GM18951 (cell line): ENCODE data around the gene PRKN.

Experiments used
- POLR2A ChIP-seq: IDR thresholded peaks from 4 replicates; pipeline ENCODE4 v1.6.1; 2011; ENCODE audit warnings: mild to moderate bottlenecking; ENCODE audit not compliant: insufficient read length, insufficient read depth; ENCODE audit errors: extremely low read depth
- in situ Hi-C: fragments of 300-500 bp; cut with MboI; formaldehyde crosslinking; loops from one replicate; pipeline ENCODE4 v1.12.0; 2022; ENCODE audit warnings: low sequenced_read_pairs, mixed read lengths, inconsistent platforms; ENCODE audit not compliant: unreplicated experiment

PRKN gene

GRCh38 chr6:161547617-161548016, 1179.9 kb downstream of the PRKN start:
- no peak for TF ChIP-seq POLR2A
- in situ Hi-C loops, result no loop called here

GRCh38 chr6:161546632-161547031, 1180.9 kb downstream of the PRKN start:
- no peak for TF ChIP-seq POLR2A
- in situ Hi-C loops, result no loop called here

GRCh38 chr6:161545741-161546140, 1181.8 kb downstream of the PRKN start:
- TF ChIP-seq POLR2A, result no peak
- in situ Hi-C loops, result no loop called here

- no peak for TF ChIP-seq POLR2A
- in situ Hi-C loops, result no loop called here
Observed at GRCh38 chr6:161544801-161545480, 1182.6 kb downstream of the PRKN start.

- no peak for TF ChIP-seq POLR2A
- in situ Hi-C loops, result no loop called here
Observed at GRCh38 chr6:161543684-161544309, 1183.8 kb downstream of the PRKN start.

GRCh38 chr6:161542346-161542980, 1185.1 kb downstream of the PRKN start:
- no peak for TF ChIP-seq POLR2A
- in situ Hi-C loops, result no loop called here

GRCh38 chr6:161540532-161540931, 1187.0 kb downstream of the PRKN start:
- in situ Hi-C loops, result no loop called here

GRCh38 chr6:161536224-161536630, 1191.3 kb downstream of the PRKN start:
- no peak for TF ChIP-seq POLR2A
- in situ Hi-C loops, result no loop called here

More at GRCh38 chr6:161540532-161540931, 1187.0 kb downstream of the PRKN start:
- no peak for TF ChIP-seq POLR2A

- TF ChIP-seq POLR2A, result no peak
- in situ Hi-C loops, result no loop called here
Observed at GRCh38 chr6:161534264-161534873, 1193.2 kb downstream of the PRKN start.

- in situ Hi-C loops, result no loop called here
- no peak for TF ChIP-seq POLR2A
Observed at GRCh38 chr6:161533266-161533665, 1194.3 kb downstream of the PRKN start.

GRCh38 chr6:161532536-161532935, 1195.0 kb downstream of the PRKN start:
- in situ Hi-C loops, result no loop called here
- no peak for TF ChIP-seq POLR2A

GRCh38 chr6:161526794-161527193, 1200.8 kb downstream of the PRKN start:
- TF ChIP-seq POLR2A, result no peak
- in situ Hi-C loops, result no loop called here

- in situ Hi-C loops, result no loop called here
- TF ChIP-seq POLR2A, result no peak
Observed at GRCh38 chr6:161523362-161523761, 1204.2 kb downstream of the PRKN start.
